ENCODE data around the gene PHTF2.

The PHTF2 gene

GRCh38 chr7:77786018-77786417 lies 12.6 kb upstream of the PHTF2 start:
- TF ChIP-seq BACH2 (CRISPR knock-in tag; IDR thresholded peaks at IDR 0.05; ENCODE audit: borderline replicate concordance): no peak
- no peak for TF ChIP-seq PATZ1 (CRISPR knock-in tag; IDR thresholded peaks at IDR 0.05; ENCODE audit: borderline replicate concordance)
- no peak for ATAC-seq

GRCh38 chr7:77786741-77787140 lies 11.8 kb upstream of the PHTF2 start:
- no peak for ATAC-seq
- TF ChIP-seq POU6F1 (CRISPR knock-in tag; IDR thresholded peaks at IDR 0.05; ENCODE audit: borderline replicate concordance, low read depth) (no peak), SNAI2 (CRISPR knock-in tag; IDR thresholded peaks at IDR 0.05) (no peak), ZFP30 (CRISPR knock-in tag; IDR thresholded peaks at IDR 0.05) (no peak), CREB5 (CRISPR knock-in tag; IDR thresholded peaks at IDR 0.05; ENCODE audit: low read depth) (no peak), CSRNP3 (CRISPR knock-in tag; IDR thresholded peaks at IDR 0.05) (no peak), ESRRG (CRISPR knock-in tag; IDR thresholded peaks at IDR 0.05) (no peak), TOX (CRISPR knock-in tag; IDR thresholded peaks at IDR 0.05; ENCODE audit: borderline replicate concordance) (no peak), ZNF565 (CRISPR knock-in tag; conservative IDR thresholded peaks at IDR 0.05; ENCODE audit: low read depth) (no peak), ZC3H10 (CRISPR knock-in tag; IDR thresholded peaks at IDR 0.05) (no peak), BACH2 (CRISPR knock-in tag; IDR thresholded peaks at IDR 0.05; ENCODE audit: borderline replicate concordance) (no peak), ARNTL (CRISPR knock-in tag; IDR thresholded peaks at IDR 0.05; ENCODE audit: borderline replicate concordance, low read depth) (no peak), RARB (CRISPR knock-in tag; IDR thresholded peaks at IDR 0.05) (no peak), OSR1 (CRISPR knock-in tag; IDR thresholded peaks at IDR 0.05) (no peak), GLIS3 (CRISPR knock-in tag; IDR thresholded peaks at IDR 0.05) (no peak), ISL1 (CRISPR knock-in tag; IDR thresholded peaks at IDR 0.05) (no peak), ZNF8 (CRISPR knock-in tag; IDR thresholded peaks at IDR 0.05) (no peak), ZNF70 (CRISPR knock-in tag; IDR thresholded peaks at IDR 0.05) (no peak), TCF4 (CRISPR knock-in tag; IDR thresholded peaks at IDR 0.05; ENCODE audit: borderline replicate concordance) (no peak)

- no peak for ATAC-seq
- TF ChIP-seq PPARA (CRISPR knock-in tag; IDR thresholded peaks at IDR 0.05; ENCODE audit: borderline replicate concordance) (no peak), SNAI2 (CRISPR knock-in tag; IDR thresholded peaks at IDR 0.05) (no peak), RARB (CRISPR knock-in tag; IDR thresholded peaks at IDR 0.05) (no peak), TSHZ2 (CRISPR knock-in tag; IDR thresholded peaks at IDR 0.05) (no peak), ZNF70 (CRISPR knock-in tag; IDR thresholded peaks at IDR 0.05) (no peak), POU6F1 (CRISPR knock-in tag; IDR thresholded peaks at IDR 0.05; ENCODE audit: borderline replicate concordance, low read depth) (no peak), CREB5 (CRISPR knock-in tag; IDR thresholded peaks at IDR 0.05; ENCODE audit: low read depth) (no peak)
Measured at GRCh38 chr7:77788327-77788902, 10.2 kb upstream of the PHTF2 start.

All from SK-N-SH treated with all-trans-retinoic acid at 6 μM for 48 hours (cell line).